GM19455 (cell line): ENCODE measurements around the gene HHATL.

Experiments used
- ATAC-seq: cut with Tn5 transposase; IDR thresholded peaks from one replicate; pipeline ENCODE4 v1.9.1; 2021; ENCODE audit not compliant: unreplicated experiment

HHATL gene

GRCh38 chr3:42702066-42702951 is at the start of gene HHATL:
TSS of gene HHATL (minus strand) at chr3:42702798. CDS start at chr3:42700826, 1,972 bp downstream.
- ATAC-seq, result no peak

GRCh38 chr3:42751609-42752008 is 49.0 kb upstream of the HHATL start:
- ATAC-seq, result no peak

- no peak for ATAC-seq
These were observed 48.2 kb upstream of the HHATL start for GRCh38 chr3:42750834-42751233.

- no peak for ATAC-seq
These were observed 47.2 kb upstream of the HHATL start for GRCh38 chr3:42749753-42750231.

- ATAC-seq, result no peak
These were observed 46.6 kb upstream of the HHATL start for GRCh38 chr3:42749025-42749752.

GRCh38 chr3:42747581-42747980 is 45.0 kb upstream of the HHATL start:
- ATAC-seq, result no peak

GRCh38 chr3:42746455-42747450 is 44.2 kb upstream of the HHATL start:
- no peak for ATAC-seq

GRCh38 chr3:42745776-42746454 is 43.3 kb upstream of the HHATL start:
- ATAC-seq, result no peak

- ATAC-seq, result no peak
These were observed 42.7 kb upstream of the HHATL start for GRCh38 chr3:42745291-42745745.

- ATAC-seq, result no peak
These were observed 40.8 kb upstream of the HHATL start for GRCh38 chr3:42743204-42743995.

GRCh38 chr3:42742688-42743087 is 40.1 kb upstream of the HHATL start:
- no peak for ATAC-seq

GRCh38 chr3:42742259-42742658 is 39.7 kb upstream of the HHATL start:
- ATAC-seq, result no peak

- ATAC-seq, result no peak
These were observed 39.2 kb upstream of the HHATL start for GRCh38 chr3:42741796-42742195.

- ATAC-seq, result no peak
These were observed 37.0 kb upstream of the HHATL start for GRCh38 chr3:42739401-42740158.

- no peak for ATAC-seq
These were observed 33.9 kb upstream of the HHATL start for GRCh38 chr3:42736531-42736930.

GRCh38 chr3:42736081-42736480 is 33.5 kb upstream of the HHATL start:
- no peak for ATAC-seq

- ATAC-seq, result no peak
These were observed 33.0 kb upstream of the HHATL start for GRCh38 chr3:42735615-42736014.

GRCh38 chr3:42735019-42735418 is 32.4 kb upstream of the HHATL start:
- ATAC-seq, result no peak
